DMS79 (cell line): Measurements from ENCODE around the gene CCNH.

ENCODE experiments used
- DNase-seq: peaks from one replicate; lab custom pipeline; 2025; lab: John Stamatoyannopoulos, UW

The CCNH gene

DNA sequence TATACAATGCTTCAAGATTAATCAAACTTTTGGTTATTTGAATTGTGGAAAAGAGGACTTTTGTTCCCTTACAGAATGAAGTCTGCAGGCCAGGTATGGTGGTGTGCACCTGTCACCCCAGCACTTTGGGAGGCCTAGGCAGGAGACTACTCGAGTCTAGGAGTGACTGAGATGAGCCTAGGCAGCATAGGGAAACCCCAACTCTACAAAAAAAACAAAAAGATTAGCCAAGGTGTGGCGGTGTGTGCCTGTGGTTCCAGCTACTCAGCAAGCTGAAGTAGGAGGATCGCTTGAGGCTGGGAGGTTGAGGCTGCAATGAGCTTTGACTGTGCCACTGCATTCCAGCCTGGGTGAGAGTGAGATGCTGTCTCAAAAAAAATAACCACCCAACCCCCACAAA lies 9.3 kb downstream of the CCNH start:
- no peak for DNase-seq

GRCh38 chr5:87401626-87402025 lies 11.1 kb downstream of the CCNH start:
- no peak for DNase-seq

DNA sequence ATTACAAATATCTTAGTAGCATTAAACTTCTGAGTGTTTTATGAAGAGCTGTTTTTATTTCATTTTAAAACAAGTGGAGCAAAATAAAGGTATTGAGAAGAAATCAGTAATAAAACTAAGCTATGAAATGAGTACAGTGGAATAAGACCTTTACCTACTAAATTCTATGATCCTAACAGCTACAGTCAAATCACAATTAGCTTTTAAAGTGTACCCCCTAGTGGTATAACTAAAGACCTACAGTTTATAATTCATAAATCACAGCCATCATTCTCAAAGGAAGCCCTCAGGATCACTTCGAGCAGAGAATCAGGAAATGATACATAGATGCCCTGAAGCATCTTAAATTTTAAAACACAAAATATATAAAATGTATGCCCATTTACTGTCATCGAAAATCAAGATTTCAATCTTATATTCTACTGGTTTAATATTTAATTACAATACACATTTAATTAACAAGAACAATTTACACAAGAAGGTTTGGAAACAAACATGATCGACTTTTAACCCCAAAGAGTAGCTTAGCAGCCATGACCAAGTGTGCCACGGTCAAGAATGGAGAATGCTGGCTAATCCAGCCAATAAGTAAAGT lies 12.3 kb downstream of the CCNH start:
- no peak for DNase-seq

DNA sequence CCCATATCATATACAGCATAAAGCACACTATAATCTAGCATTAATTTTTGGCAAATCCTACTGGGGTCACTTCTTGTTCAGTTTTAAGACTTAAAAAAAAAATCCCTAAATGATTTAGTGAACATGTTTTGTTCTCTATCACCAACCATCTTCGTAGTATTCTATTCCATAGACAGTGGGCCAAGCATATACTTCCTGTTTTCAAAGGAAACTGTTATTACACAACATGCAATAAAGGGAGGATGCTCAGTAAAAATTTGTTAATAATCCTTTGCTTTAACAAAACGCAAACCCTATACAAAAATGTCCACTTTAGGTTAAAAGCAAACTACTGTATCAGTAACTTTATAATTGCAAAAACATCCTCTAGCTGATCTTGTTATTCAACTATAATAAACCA lies 13.0 kb downstream of the CCNH start:
- no peak for DNase-seq

GRCh38 chr5:87398981-87399614 lies 13.6 kb downstream of the CCNH start:
- DNase-seq = no peak

- DNase-seq = no peak
Observed at GRCh38 chr5:87394411-87395165, 18.1 kb downstream of the CCNH start.

DNA sequence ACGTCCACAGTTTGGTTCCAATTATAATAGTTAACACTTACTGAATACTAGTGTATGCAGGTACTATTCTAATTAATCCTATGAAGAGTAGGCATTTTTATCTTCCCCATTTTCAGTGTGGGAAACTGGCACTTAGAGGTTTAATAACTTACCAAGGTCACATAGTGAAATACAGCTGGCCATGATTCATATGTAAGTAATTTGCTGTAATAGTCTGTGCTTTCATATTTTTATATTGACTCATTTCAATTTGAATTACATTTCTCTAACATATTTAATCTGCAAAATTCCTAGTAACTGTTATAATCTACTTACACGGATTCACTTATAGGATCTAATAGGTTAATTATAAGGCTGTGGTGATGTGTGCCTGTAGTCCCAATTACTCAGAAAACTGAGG lies 19.4 kb downstream of the CCNH start:
- DNase-seq = no peak

DNA sequence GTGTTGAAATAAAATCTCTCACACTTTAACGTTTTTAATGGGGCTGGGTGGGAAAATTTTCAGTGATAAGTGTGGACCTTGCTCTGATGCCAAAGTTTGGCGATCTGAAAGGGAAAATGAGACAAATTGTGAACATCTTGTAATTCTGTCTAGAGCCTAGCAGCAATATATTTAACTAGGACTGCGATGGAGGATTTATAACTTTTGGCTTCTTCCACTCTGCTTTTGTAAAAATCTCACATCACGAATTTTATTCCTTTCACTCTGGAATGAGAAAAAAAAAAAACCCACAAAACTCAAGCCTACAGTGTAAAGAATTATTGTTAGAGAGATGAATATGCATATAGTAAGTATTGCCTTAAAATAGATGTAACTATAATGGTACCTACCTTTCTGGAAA lies 19.9 kb downstream of the CCNH start:
- DNase-seq = no peak

DNA sequence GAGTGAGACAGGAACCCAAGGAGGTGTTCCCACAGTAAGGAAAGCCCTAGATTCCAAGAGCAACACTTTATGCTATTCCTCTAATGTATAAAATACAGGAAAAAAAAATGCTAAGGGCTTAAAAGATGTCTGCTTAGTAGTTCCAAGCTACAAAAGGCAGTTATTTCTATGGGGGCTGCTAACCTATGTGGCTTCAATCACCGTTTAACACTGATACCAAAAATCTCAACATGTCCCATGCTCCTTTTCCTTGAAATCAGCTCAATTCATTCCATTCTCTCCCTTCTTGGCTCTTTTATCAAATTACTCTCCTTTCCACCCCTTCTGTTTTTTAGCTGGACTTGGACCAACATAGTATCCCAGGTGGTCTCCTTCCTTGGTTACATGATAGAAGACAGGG lies 20.6 kb downstream of the CCNH start:
- DNase-seq = no peak

DNA sequence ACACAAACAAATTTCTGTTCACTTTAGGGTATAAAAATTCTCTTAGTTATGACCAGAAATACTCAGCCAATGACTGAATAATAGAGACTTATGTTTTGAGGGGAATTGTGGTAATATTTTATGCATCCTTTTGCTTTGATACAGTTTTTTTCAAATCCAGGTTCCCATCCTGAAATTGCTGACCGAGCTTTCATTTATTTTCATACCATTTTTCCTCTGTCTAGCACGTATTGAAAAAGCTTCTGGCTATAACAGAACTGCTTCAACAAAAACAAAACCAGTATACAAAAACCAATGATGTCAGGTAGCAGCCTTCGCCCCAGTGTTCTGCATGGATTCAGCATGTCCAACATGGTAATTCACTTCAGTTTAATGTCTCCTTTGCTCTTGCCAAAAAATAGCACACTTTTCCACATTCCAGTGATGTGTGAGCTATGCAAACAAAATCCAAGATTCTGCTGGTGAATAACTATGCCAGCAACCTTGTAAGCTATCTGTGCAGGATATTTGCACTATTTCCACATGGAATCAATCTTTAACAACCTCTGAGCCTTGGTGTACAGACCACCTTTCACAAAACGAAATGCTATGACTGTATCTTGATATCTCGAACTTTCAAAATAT lies 22.0 kb downstream of the CCNH start:
- no peak for DNase-seq

DNA sequence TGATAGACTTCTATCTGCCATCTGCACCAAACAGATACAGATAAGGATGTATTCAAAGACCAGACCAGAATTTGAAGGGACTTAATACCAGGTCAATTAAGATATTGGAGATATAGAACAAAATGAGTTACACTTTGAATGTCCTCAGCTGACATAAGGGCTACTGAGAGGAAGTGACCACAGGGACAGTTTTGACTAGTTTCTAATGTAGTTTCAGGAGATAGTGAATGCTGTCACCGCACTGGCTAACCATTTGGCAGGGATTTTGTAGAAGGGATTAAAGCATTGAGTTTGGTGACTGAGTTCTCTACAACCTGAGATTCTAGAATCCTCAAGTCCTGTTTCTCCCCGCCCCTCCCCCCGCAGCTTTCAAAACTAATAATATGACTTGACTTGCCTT lies 22.7 kb downstream of the CCNH start:
- no peak for DNase-seq

DNA sequence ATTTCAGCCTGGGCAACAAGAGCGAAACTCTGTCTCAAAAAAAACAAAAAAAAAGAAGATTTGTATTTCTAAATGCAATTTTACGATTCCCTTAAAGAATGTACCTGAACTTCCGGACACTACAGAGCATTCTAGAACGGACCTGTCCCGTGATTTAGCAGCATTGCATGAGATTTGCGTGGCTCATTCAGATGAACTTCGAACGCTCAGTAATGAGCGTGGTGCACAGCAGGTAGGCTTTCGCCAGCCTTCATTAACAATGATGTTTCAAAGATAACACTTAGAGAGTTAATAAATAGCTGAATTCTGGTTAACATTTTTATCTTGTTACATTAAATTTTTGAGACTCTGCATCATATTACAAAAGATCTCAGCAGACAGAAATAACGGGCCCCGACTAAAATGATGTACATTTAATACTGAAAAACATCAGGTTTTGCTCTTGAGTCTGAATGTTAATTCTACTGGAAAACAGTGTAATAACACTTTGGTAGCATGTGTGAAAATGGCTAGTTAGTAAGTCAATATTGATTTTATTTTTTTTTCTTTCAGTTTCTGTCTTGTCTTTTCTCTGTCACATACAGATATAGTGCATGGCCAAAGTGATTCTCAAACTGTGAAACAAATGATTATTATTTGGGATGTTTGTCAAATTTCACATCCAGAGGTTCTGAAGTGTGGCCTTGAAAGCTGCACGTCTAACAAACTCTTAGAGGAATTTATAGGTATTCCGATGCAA lies 23.3 kb downstream of the CCNH start:
- no peak for DNase-seq

- no peak for DNase-seq
Observed at GRCh38 chr5:87388129-87388528, 24.6 kb downstream of the CCNH start.

DNA sequence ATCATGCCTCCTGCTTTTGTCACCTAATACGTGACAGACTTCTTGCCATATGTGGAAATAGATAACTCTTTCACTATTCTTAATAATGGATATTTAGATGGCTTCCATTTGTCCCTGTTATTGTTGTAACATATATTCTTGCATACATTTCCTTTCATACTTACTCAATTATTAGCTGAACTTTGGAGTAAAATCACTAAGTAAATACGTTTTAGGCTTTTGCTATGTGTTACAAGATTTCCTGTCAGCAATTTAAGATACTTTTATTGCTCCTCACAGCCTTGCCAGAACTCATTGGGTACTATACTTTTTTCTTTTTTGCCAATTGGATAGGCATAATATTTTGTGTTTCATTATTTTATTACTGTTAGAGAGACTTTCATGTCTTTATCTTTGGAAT lies 26.9 kb downstream of the CCNH start:
- no peak for DNase-seq

- no peak for DNase-seq
Observed at GRCh38 chr5:87383216-87383615, 29.5 kb downstream of the CCNH start.

GRCh38 chr5:87382224-87382623 lies 30.5 kb downstream of the CCNH start:
- no peak for DNase-seq

GRCh38 chr5:87372705-87373104 lies 40.0 kb downstream of the CCNH start:
- no peak for DNase-seq

DNA sequence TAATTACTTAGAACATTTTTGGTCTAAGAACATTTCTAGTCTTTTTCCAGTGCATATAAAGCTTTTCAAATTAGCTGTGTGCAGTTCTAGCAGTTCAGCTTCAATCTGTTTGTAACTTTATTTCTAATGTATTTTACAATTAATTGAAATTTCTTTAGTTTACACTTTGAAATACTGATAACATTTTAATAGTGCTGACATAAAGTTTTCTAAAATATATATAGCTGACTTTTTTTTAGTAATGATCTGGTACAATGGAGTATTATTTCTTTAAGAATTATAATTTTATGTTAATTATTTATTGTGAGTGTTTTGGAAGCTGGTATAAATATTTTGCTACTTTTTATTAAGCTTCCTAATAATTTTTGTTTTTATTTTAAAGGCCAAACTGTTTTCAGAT lies 43.3 kb downstream of the CCNH start:
- DNase-seq = no peak

DNA sequence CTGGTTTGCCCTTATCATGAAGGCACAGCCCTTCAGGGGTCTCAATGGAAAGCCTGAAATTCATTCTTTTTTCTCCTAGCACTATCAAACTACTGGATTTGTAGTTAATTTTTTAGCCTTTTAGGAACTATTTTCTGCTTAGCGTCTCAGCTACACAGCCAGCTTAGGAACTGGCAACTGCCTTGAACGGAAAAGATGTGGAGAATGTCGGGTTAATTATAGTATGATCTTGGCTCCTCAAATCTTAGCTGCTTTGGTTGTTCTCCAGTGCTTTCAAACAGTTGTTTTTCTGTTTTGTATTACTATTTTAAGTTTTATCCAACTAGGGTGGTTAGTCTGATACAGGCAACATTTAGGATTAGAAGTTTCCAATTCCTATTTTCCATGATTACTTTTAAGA lies 44.1 kb downstream of the CCNH start:
- DNase-seq = no peak

DNA sequence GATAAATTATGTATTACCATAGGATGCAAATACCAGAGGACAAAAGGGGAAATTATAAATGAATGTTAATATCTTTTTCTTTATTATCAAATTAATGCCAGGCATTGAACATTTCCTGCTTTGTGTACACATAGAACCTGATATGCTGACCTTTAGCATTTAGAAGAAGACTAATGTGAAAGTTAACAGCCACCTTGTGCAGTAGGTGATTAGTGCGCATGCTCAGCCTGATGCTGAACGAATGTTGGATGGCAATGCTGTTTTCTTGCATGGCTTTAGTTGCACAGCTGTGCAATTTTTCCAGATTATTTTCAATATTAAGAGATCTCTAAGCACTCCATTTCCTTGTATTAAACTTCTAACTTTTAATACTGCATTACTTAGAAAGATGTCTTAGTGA lies 45.5 kb downstream of the CCNH start:
- DNase-seq = no peak

GRCh38 chr5:87361536-87362213 lies 51.1 kb downstream of the CCNH start:
- no peak for DNase-seq

GRCh38 chr5:87361031-87361445 lies 51.7 kb downstream of the CCNH start:
- DNase-seq = no peak
